GM12878 (cell line): ENCODE measurements around the gene PRICKLE4. TPM values are rescaled to one million over a fixed set of nuclear protein-coding genes. Genes with fewer than 3 reads are reported as not detected.

ENCODE experiments used
- ATAC-seq: fragments of 200-7000 bp; cut with Tn5 transposase; 3 replicates; pipeline ENCODE4 v1.9.1; 2020; ENCODE audit warnings: mild to moderate bottlenecking, moderate library complexity
- BruUV-seq: library from RNA; stranded (reverse); fragments of 400-500 nt; replicated peaks from 2 replicates; lab custom pipeline; 2021; lab: Mats Ljungman, UMichigan
- CTCF ChIA-PET: fragments of 300-600 bp; sonication (Branson Sonifier 250); formaldehyde crosslinking; extraction: SDS; loops from one replicate; lab custom pipeline; 2021; ENCODE audit warnings: inconsistent platforms; lab: Yijun Ruan, JAX
- POLR2A ChIA-PET: fragments of 350-600 bp; formaldehyde crosslinking; extraction: SDS; loops from one replicate; lab custom pipeline; 2021; ENCODE audit warnings: inconsistent platforms; lab: Charles Lee
- RAD21 ChIA-PET: fragments of 300-600 bp; sonication (Branson Sonifier 250); formaldehyde crosslinking; loops from one replicate; lab custom pipeline; 2023; ENCODE audit warnings: antibody characterized with exemption; ENCODE audit not compliant: unreplicated experiment; lab: Charles Lee
- SMC1A ChIA-PET: fragments of 300-600 bp; sonication (Branson Sonifier 250); formaldehyde crosslinking; loops from one replicate; lab custom pipeline; 2023; ENCODE audit not compliant: unreplicated experiment, uncharacterized antibody; lab: Charles Lee
- DNase-seq: peaks from one replicate; pipeline ENCODE4 v3.0.0-alpha.2; 2011; ENCODE audit warnings: low read depth, low spot score
- FAIRE-seq: peaks from 3 replicates; lab custom pipeline; 2011; peaks lifted over from hg19 to GRCh38; lab: Jason Lieb, UNC
- H2AFZ ChIP-seq: 2 replicates; pipeline ENCODE4 v1.6.0; 2011; ENCODE audit warnings: low read depth, low read length, control low read depth; ENCODE audit not compliant: control insufficient read depth
- H3K27ac ChIP-seq: 2 replicates; pipeline ENCODE4 v1.5.1; 2011; ENCODE audit warnings: control low read depth; ENCODE audit not compliant: control insufficient read depth, insufficient read depth
- H3K27me3 ChIP-seq, 2 experiments: replicated peaks in 1 of 2; 2 replicates each; pipeline versions ENCODE4 v1.6.0 to v1.6.1; 2011; ENCODE audit warnings: low read length in 1 of 2; ENCODE audit not compliant: control insufficient read depth in 2 of 2, insufficient read depth in 2 of 2
- H3K36me3 ChIP-seq, 2 experiments: 2 replicates each; pipeline ENCODE4 v1.5.1; 2011; ENCODE audit warnings: low read length in 1 of 2; ENCODE audit not compliant: control insufficient read depth in 2 of 2, insufficient read depth in 2 of 2
- H3K4me1 ChIP-seq: 2 replicates; pipeline ENCODE4 v1.6.1; 2011; ENCODE audit warnings: mild to moderate bottlenecking, low read length, moderate library complexity, mixed read lengths; ENCODE audit not compliant: control insufficient read depth, insufficient read depth
- H3K4me2 ChIP-seq: 2 replicates; pipeline ENCODE4 v1.6.0; 2011; ENCODE audit warnings: control low read depth; ENCODE audit not compliant: control insufficient read depth, insufficient read depth
- H3K4me3 ChIP-seq: fragments of 200-600 bp; sonication (generic); 2 replicates; pipeline ENCODE4 v1.5.1; 2016
- H3K79me2 ChIP-seq: 2 replicates; pipeline ENCODE4 v1.6.0; 2011; ENCODE audit warnings: low read length; ENCODE audit not compliant: control insufficient read depth, insufficient read depth
- H3K9ac ChIP-seq: 2 replicates; pipeline ENCODE4 v1.8.0; 2011; ENCODE audit warnings: low read length, control low read depth, mixed read lengths; ENCODE audit not compliant: control insufficient read depth, insufficient read depth
- H3K9me3 ChIP-seq: replicated peaks from 3 replicates; pipeline ENCODE4 v1.5.1; 2011; ENCODE audit warnings: mild to moderate bottlenecking, low read length; ENCODE audit not compliant: control insufficient read depth, insufficient read depth
- H4K20me1 ChIP-seq: 2 replicates; pipeline ENCODE4 v1.6.0; 2011; ENCODE audit not compliant: control insufficient read depth, insufficient read depth
- BACH1 ChIP-seq: fragments of 450-650 bp; IDR thresholded peaks from 2 replicates; pipeline ENCODE4 v1.6.1; 2017; ENCODE audit warnings: mild to moderate bottlenecking, borderline replicate concordance
- CBX3 ChIP-seq: fragments of 200-600 bp; sonication (generic); IDR thresholded peaks from 2 replicates; pipeline ENCODE4 v1.6.1; 2016; ENCODE audit warnings: low read depth, borderline replicate concordance
- CREM ChIP-seq: IDR thresholded peaks from 2 replicates; pipeline ENCODE4 v1.6.1; 2014; ENCODE audit warnings: antibody characterized with exemption, low read depth
- E2F8 ChIP-seq: fragments of 450-650 bp; IDR thresholded peaks from 2 replicates; pipeline ENCODE4 v1.6.1; 2018; ENCODE audit warnings: mild to moderate bottlenecking, low read depth, moderate library complexity; ENCODE audit not compliant: partially characterized antibody
- FOXM1 ChIP-seq: IDR thresholded peaks from 2 replicates; pipeline ENCODE4 v1.6.1; 2012; ENCODE audit warnings: low read depth, mild to moderate bottlenecking, inconsistent platforms, low read length, moderate library complexity
- KAT2A ChIP-seq: conservative IDR thresholded peaks from 2 replicates; pipeline ENCODE4 v1.6.1; 2011; ENCODE audit warnings: low read depth, low read length; ENCODE audit not compliant: control insufficient read depth
- KLF5 ChIP-seq: fragments of 450-650 bp; IDR thresholded peaks from 2 replicates; pipeline ENCODE4 v1.6.1; 2014; ENCODE audit warnings: mild to moderate bottlenecking; ENCODE audit not compliant: partially characterized antibody
- NFXL1 ChIP-seq: fragments of 450-650 bp; IDR thresholded peaks from 2 replicates; pipeline ENCODE4 v1.6.1; 2017; ENCODE audit warnings: antibody characterized with exemption, mild to moderate bottlenecking, borderline replicate concordance
- NFYA ChIP-seq: IDR thresholded peaks from 2 replicates; pipeline ENCODE4 v1.6.1; 2011; ENCODE audit warnings: low read depth, mild to moderate bottlenecking, low read length, improper control_type of control experiment, borderline replicate concordance
- POU2F2 ChIP-seq: IDR thresholded peaks from 3 replicates; pipeline ENCODE4 v1.6.1; 2011; ENCODE audit warnings: low read depth, mild to moderate bottlenecking, low read length, borderline replicate concordance
- STAT1 ChIP-seq: fragments of 450-650 bp; conservative IDR thresholded peaks from 2 replicates; pipeline ENCODE4 v1.6.1; 2014; ENCODE audit warnings: antibody characterized with exemption, mild to moderate bottlenecking
- YBX1 ChIP-seq: fragments of 450-650 bp; IDR thresholded peaks from 2 replicates; pipeline ENCODE4 v1.6.1; 2016; ENCODE audit warnings: antibody characterized with exemption
- ZNF592 ChIP-seq: fragments of 450-650 bp; IDR thresholded peaks from 2 replicates; pipeline ENCODE4 v1.6.1; 2017; ENCODE audit warnings: mild to moderate bottlenecking, moderate library complexity
- WGBS: methylation state at CpG from one replicate; pipeline ENCODE4 v1.1.6; 2016; ENCODE audit warnings: low lambda C conversion rate; ENCODE audit not compliant: insufficient replicate concordance, insufficient coverage; ENCODE audit errors: missing lambda C conversion rate; 5-methylcytosine and 5-hydroxymethylcytosine counted together
- in situ Hi-C: fragments of 300-500 bp; cut with MboI; formaldehyde crosslinking; loops from 9 replicates; pipeline ENCODE4 v1.14.3; 2018; ENCODE audit warnings: mixed read lengths
- intact Hi-C: fragments of 100-400 bp; cut with micrococcal nuclease; formaldehyde crosslinking; loops from one replicate; pipeline ENCODE4 v1.14.2; 2022; ENCODE audit not compliant: unreplicated experiment
- polyA plus RNA-seq, 11 experiments: library from polyadenylated mRNA; depleted of rRNA in 4 of 11; unstranded in 6 of 11; stranded (reverse) in 5 of 11; fragments of >200 nt; fragmentation: Nextera tagmentation in 4 of 11; fragmentation: Illumina TruSeq in 1 of 11; extraction: Ambion mirVana in 4 of 11; extraction: Trizol in 1 of 11; gene quantifications; 1 replicate in 1 of 11; 2 replicates in 10 of 11; pipeline versions ENCODE4 v1.2.1 to v1.2.3, GENCODE V29; 2011 to 2016; ENCODE audit warnings: inconsistent platforms in 2 of 11, missing spikeins in 2 of 11, low read depth in 1 of 11
- total RNA-seq, 4 experiments: library from RNA; depleted of rRNA in 3 of 4; stranded (reverse); fragments of >200 nt in 3 of 4; fragmentation: Illumina TruSeq in 1 of 4; extraction: Trizol in 1 of 4; gene quantifications; 2 replicates each; pipeline versions ENCODE4 v1.2.1 to v1.2.3, GENCODE V29; 2013 to 2021

PRICKLE4 gene
- total and polyA plus RNA-seq, 10 of the 15 experiments (the other 5 are each of a cell fraction or from before 2014, with no cell fraction given): 0.33 to 0.85 (median 0.35) TPM; not detected in 7

- intact Hi-C loops (no loop called here), in situ Hi-C loops (no loop called here)
- Histone ChIP-seq H3K9ac (no peak overlapping the region), H3K4me1 (no peaks in the 10 kb centered on the region), H3K4me3 (no peak overlapping the region), H2AFZ (no peak overlapping the region), H3K27ac (no peak overlapping the region), H3K79me2 (no peaks in the 10 kb centered on the region), H4K20me1 (no peaks in the 10 kb centered on the region), H3K36me3 (no peaks in the 10 kb centered on the region), H3K27me3 (no peaks in the 10 kb centered on the region), H3K9me3 (no peaks in the 10 kb centered on the region), H3K4me2 (no peak overlapping the region)
- FAIRE-seq: no peak
- TF ChIP-seq STAT1 (no peak), NFYA (no peak), BACH1 (no peak), YBX1 (no peak), CREM (no peak), POU2F2 (no peak), FOXM1 (no peak), KAT2A (no peak), NFXL1 (no peak), E2F8 (no peak), KLF5 (no peak), CBX3 (no peak), ZNF592 (no peak)
- ChIA-PET SMC1A (interaction anchor here (1.6 kb wide), 1 partner anchor 8 kb away, joined by 3 read pairs; no protein-coding TSS in a partner anchor), CTCF (interaction anchor here (0.6 kb wide), 1 partner anchor 21 kb away, joined by 3 read pairs; no protein-coding TSS in a partner anchor), RAD21 (no interaction called here), POLR2A (no interaction called here)
- ATAC-seq: no peak
- no peak for DNase-seq
- BruUV-seq: no TSS peak
- WGBS: 91% methylated on average over 2 of the region's 2 CpGs
Observed at GRCh38 chr6:41826343-41827022, 45.9 kb downstream of the PRICKLE4 start.
